Measurements from ENCODE around the gene IMPDH2.

IMPDH2 gene

GRCh38 chr3:48979451-48979850, 49.7 kb downstream of the IMPDH2 start:
- no peak for DNase-seq (ENCODE audit: low read depth)
- H3K4me3 ChIP-seq (ENCODE audit: low read depth, low read length), result no peak overlapping the region
- TF ChIP-seq CTCF (IDR thresholded peaks at IDR 0.05; ENCODE audit: low read depth, low read length) (no peak), MYC (IDR thresholded peaks at IDR 0.05; ENCODE audit: low read depth, low read length) (no peak), POLR2A (IDR thresholded peaks at IDR 0.05; ENCODE audit: extremely low read depth, insufficient read length) (no peak), MAX (IDR thresholded peaks at IDR 0.05; ENCODE audit: low read depth, low read length) (no peak)

All from NB4 (cell line).